ENCODE results near the gene DYDC2. TPM values are rescaled to one million over a fixed set of nuclear protein-coding genes. Genes with fewer than 3 reads are reported as not detected.
"Not testable (repeated sequence)": the region's sequence is repeated elsewhere in the genome, so short reads cannot be mapped to it uniquely, and the experiment has no call there.

Gene DYDC2
- total and polyA plus RNA-seq, 4 donors, result 0.14 to 2.0 (median 0.25) TPM

DNA sequence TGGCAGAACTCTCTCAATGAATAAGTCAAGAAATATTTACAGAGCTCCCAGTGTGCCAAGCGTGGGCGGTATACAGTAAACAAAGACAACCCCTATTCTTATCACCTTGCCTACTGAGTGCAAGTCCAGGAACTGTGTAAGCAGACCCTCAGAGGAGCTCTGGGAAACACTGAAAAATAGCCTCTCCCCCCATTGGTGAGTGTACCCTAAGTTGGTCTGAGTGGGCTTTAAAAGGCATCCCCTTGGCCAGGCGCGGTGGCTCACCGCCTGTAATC lies 1.2 kb downstream of the DYDC2 start:
- no peaks in the 10 kb centered on the region for H3K36me3 ChIP-seq (ENCODE audit: control insufficient read depth in 4 of 4, insufficient read depth in 3 of 4, low read depth in 1 of 4, low read length in 3 of 4)

GRCh38 chr10:80358925-80359324 lies 2.3 kb downstream of the DYDC2 start:
- not testable (repeated sequence) for H3K27me3 ChIP-seq (ENCODE audit: control insufficient read depth in 4 of 4, insufficient read depth in 4 of 4, low read length in 3 of 4); H3K9me3 ChIP-seq (ENCODE audit: control insufficient read depth in 4 of 4, low read length in 3 of 4); H3K36me3 ChIP-seq (ENCODE audit: control insufficient read depth in 4 of 4, insufficient read depth in 3 of 4, low read depth in 1 of 4, low read length in 3 of 4); H3K27ac ChIP-seq (ENCODE audit: low read depth in 1 of 2, low read length in 2 of 2); H3K4me3 ChIP-seq (ENCODE audit: low read depth in 1 of 3, low read length in 3 of 3); H3K9ac ChIP-seq (ENCODE audit: low read depth in 1 of 2, low read length in 2 of 2); DNase-seq (ENCODE audit: low spot score)
- peaks cover 2 to 13% (median 9%) of the 10 kb centered on the region in 4 donors for H3K4me1 ChIP-seq (ENCODE audit: control insufficient read depth in 4 of 4, insufficient read depth in 4 of 4, low read length in 3 of 4)
- WGBS, result 80% methylated on average over 2 of the region's 2 CpGs

More for the DNA sequence above, 1.2 kb downstream of the DYDC2 start:
- Histone ChIP-seq H3K9ac (ENCODE audit: low read depth in 1 of 2, low read length in 2 of 2) (no peak overlapping the region), H3K4me3 (ENCODE audit: low read depth in 1 of 3, low read length in 3 of 3) (no peak overlapping the region), H3K27ac (ENCODE audit: low read depth in 1 of 2, low read length in 2 of 2) (no peak overlapping the region), H3K9me3 (ENCODE audit: control insufficient read depth in 4 of 4, low read length in 3 of 4) (no peaks in the 10 kb centered on the region), H3K4me1 (ENCODE audit: control insufficient read depth in 4 of 4, insufficient read depth in 4 of 4, low read length in 3 of 4) (peaks cover 2 to 13% (median 9%) of the 10 kb centered on the region in 4 donors), H3K27me3 (ENCODE audit: control insufficient read depth in 4 of 4, insufficient read depth in 4 of 4, low read length in 3 of 4) (no peaks in the 10 kb centered on the region)
- 87% methylated on average over 5 of the region's 5 CpGs for WGBS
- no peak for TF ChIP-seq EGR1 (IDR thresholded peaks at IDR 0.05; ENCODE audit: low read depth in 2 of 2)
- TF ChIP-seq ZBTB33 (IDR thresholded peaks at IDR 0.05), result no peak
- TF ChIP-seq, protein P1, sequence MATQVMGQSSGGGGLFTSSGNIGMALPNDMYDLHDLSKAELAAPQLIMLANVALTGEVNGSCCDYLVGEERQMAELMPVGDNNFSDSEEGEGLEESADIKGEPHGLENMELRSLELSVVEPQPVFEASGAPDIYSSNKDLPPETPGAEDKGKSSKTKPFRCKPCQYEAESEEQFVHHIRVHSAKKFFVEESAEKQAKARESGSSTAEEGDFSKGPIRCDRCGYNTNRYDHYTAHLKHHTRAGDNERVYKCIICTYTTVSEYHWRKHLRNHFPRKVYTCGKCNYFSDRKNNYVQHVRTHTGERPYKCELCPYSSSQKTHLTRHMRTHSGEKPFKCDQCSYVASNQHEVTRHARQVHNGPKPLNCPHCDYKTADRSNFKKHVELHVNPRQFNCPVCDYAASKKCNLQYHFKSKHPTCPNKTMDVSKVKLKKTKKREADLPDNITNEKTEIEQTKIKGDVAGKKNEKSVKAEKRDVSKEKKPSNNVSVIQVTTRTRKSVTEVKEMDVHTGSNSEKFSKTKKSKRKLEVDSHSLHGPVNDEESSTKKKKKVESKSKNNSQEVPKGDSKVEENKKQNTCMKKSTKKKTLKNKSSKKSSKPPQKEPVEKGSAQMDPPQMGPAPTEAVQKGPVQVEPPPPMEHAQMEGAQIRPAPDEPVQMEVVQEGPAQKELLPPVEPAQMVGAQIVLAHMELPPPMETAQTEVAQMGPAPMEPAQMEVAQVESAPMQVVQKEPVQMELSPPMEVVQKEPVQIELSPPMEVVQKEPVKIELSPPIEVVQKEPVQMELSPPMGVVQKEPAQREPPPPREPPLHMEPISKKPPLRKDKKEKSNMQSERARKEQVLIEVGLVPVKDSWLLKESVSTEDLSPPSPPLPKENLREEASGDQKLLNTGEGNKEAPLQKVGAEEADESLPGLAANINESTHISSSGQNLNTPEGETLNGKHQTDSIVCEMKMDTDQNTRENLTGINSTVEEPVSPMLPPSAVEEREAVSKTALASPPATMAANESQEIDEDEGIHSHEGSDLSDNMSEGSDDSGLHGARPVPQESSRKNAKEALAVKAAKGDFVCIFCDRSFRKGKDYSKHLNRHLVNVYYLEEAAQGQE (IDR thresholded peaks at IDR 0.05), result no peak
- TF ChIP-seq CTCF (IDR thresholded peaks at IDR 0.05; ENCODE audit: low read depth, low read length, missing input control), result no peak
- no peak for TF ChIP-seq NR2F2 (IDR thresholded peaks at IDR 0.05)
- TF ChIP-seq, protein P2, sequence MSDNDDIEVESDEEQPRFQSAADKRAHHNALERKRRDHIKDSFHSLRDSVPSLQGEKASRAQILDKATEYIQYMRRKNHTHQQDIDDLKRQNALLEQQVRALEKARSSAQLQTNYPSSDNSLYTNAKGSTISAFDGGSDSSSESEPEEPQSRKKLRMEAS (IDR thresholded peaks at IDR 0.05), result no peak
- TF ChIP-seq, protein P3, sequence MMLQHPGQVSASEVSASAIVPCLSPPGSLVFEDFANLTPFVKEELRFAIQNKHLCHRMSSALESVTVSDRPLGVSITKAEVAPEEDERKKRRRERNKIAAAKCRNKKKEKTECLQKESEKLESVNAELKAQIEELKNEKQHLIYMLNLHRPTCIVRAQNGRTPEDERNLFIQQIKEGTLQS (IDR thresholded peaks at IDR 0.05), result no peak
- no peak for TF ChIP-seq TAF1 (conservative IDR thresholded peaks at IDR 0.05)
- TF ChIP-seq SP1 (IDR thresholded peaks at IDR 0.05), result no peak
- no peak for TF ChIP-seq HNF4A (conservative IDR thresholded peaks at IDR 0.05)
- no peak for TF ChIP-seq HNF4G (IDR thresholded peaks at IDR 0.05)
- TF ChIP-seq JUND (IDR thresholded peaks at IDR 0.05), result no peak
- TF ChIP-seq FOXA1 (IDR thresholded peaks at IDR 0.05), result no peak
- TF ChIP-seq RXRA (IDR thresholded peaks at IDR 0.05), result no peak
- TF ChIP-seq GABPA (IDR thresholded peaks at IDR 0.05 in 1 of 2, conservative IDR thresholded peaks at IDR 0.05 in 1 of 2), result no peak
- no peak for TF ChIP-seq FOXA2 (IDR thresholded peaks at IDR 0.05)
- no peak for TF ChIP-seq YY1 (IDR thresholded peaks at IDR 0.05)
- no peak for DNase-seq (ENCODE audit: low spot score)
